HG02763 (cell line): ENCODE measurements around the gene DEK.
"Not testable (repeated sequence)": the region's sequence is repeated elsewhere in the genome, so short reads cannot be mapped to it uniquely, and the experiment has no call there.

ENCODE experiments used
- ATAC-seq: cut with Tn5 transposase; IDR thresholded peaks from one replicate; pipeline ENCODE4 v1.9.1; 2021; ENCODE audit warnings: mild to moderate bottlenecking, moderate library complexity; ENCODE audit not compliant: unreplicated experiment

Gene DEK, protein sequence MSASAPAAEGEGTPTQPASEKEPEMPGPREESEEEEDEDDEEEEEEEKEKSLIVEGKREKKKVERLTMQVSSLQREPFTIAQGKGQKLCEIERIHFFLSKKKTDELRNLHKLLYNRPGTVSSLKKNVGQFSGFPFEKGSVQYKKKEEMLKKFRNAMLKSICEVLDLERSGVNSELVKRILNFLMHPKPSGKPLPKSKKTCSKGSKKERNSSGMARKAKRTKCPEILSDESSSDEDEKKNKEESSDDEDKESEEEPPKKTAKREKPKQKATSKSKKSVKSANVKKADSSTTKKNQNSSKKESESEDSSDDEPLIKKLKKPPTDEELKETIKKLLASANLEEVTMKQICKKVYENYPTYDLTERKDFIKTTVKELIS

DNA sequence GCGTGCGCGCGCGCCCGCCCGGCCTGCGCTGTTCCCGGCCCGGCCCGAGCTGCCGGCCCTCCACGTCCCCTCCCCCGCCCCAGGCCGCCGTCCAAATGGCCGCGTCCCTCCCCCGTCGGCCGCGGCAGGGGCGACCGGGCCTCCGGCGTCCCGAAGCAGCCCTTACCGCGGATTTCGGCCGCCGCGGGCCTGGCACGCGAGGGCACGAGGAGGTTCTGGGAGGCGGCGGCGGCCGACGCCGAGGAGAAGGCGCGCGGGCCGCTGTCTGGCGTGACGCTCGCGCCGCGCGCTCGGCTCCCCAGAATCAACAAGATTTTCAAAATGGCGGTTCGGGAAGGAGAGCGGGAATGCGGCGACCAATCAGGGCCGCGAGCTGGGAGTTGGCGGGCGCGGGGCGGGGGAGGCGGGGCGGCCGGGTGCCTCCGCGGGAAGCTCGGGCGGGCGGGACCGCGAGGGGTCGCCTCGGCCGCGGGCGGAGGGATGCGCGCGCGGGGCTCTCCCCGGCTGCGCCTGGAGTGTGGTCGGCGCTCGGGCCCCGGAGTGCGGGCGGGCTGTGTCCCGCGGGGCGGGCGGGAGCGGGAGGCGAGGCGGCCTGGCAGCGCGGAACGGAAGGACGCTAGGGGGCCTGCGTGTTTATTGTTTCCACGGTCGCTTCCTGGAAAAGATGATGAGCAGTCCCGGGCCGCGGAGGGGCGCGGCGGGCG lies at the start of gene DEK:
TSS of gene DEK (minus strand) at position 312 of the 704 bp plus-strand sequence. CDS start 543 bp downstream, outside the sequence.
- peak; percentile 35 for ATAC-seq

DNA sequence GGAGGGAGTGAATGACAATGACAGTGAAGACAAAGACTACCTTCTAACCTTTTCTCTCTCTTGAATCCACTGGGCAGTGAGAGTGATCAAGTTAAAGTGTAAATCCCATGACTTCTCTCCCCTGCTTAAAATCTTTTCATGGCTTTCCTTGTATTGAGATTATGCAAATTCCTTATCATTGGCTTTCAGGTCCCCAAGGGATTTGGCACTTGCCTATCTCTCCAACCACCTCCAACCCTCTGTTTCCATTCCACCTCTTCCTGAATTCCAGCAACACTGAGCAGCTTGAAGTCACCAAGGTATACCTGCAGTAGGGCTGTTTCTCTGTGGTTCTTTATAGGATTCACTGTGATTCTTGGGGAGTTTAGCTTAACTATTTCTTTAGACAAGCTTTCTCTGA lies 48.0 kb upstream of the DEK start:
- ATAC-seq: no peak

DNA sequence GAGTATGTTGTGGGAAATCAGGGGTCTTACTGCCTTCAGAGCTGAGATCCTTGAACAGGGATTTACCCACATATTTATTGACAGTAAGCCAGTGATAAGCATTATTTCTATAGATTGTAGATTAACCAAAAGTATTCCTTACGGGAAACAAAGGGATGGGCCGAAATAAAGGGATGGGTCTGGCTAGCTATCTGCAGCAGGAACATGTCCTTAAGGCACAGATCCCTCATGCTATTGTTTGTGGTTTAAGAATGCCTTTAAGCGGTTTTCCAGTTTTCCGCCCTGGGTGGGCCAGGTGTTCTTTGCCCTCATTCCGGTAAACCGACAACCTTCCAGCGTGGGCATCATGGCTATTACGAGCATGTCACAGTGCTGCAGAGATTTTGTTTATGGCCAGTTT lies 45.7 kb upstream of the DEK start:
- not testable (repeated sequence) for ATAC-seq

DNA sequence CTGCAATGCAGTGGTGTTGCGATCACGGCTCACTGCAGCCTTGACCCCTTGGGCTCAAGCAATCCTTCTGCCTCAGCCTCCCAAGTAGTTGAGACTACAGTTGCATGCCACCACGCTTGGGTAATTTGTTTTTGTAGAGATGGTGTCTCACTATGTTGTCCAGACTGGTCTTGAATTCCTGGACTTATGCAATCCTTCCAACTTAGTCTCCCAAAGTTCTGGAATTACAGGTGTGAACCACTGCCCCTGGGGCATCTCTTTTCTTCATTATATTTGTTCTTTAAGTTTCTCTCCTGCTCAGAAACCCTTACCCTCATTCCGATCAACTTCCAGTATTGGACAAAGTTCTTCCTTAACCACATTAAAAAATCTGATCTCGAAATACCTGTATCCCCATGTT lies 44.7 kb upstream of the DEK start:
- no peak for ATAC-seq

DNA sequence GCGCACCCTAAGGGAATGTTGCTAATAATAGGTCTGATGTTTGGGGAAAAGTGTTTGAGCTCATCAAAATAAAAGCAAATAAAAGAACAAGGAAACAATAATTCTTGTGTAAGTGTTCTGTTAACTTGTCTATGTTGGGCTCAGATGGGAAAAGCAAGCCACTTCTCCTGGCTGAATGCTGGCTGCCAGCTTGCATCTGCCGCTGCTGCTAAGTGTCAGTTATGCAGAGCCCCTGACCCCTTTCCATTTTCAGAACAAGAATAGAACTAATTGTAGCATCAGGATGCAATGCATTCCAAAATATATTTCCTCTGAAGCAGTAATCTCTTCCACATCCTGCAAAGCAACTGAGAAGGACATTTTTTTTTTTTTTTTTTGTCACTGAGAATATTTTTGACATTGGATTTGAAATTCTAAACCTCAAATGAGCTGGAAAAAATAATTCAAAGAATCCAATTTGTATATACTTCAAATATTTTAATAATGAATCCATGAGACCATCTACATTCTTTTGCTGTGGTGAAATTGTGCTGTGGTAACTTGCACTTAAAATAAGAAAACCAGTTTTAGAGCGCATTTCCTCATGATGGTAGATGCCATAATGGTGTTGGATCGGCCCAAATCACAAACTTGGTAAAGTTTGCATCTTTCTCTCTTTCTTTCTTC lies 43.9 kb upstream of the DEK start:
- no peak for ATAC-seq

DNA sequence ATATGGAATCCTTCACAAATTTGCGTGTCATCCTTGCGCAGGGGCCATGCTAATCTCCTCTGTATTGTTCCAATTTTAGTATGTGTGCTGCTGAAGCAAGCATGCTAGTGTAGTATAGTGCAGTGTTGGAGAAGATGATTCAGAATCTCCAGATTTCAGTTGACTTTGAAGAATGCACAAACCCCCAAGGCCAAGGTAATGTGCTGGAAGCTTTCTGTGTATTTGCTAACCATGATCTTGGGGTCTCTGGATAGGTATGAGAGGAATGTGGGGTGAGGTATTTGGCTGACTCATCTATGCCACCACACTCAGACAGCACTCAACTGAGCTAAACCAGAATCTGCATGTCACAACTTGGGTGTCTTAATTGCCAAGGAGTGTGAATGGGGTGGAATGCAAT lies 42.6 kb upstream of the DEK start:
- ATAC-seq: no peak

DNA sequence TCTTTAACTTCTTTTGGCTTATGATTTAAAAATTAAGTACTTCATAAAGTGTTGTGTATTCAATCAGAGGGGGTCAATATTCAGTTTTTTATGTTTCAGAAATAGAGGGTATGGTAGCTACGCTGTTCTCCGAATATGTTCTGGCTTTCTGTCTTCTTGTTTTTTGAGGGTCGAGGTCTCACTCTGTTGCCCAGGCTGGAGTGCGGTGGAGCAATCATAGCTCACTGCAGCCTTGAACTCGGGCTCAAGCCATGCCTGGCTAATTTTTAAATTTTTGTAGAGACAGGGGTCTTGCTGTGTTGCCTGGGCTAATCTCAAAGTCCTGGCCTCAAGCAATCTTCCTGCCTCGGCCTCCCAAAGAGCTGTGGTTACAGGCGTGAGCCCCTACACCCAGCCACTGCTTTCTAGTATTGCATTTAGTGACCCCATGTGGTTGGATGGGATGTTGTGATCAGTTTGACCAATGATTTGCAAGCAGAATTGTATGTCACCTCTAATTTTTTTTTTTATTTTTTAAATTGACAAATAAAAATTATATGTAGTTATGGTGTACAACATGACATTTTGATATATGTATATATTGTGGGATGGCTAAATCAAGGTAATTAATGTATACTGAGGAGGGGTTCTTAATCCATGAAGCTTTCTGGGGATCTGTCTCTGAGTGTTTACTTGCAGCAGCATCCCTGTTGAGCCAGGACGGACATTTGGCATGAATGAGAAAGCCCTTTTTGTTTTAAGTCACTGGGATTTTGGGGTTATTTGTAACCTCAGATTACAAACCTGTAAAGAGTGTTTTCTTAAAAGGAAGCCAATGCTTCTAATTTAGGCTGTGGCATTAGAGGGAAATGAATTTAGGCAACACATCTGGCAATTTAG lies 38.5 kb upstream of the DEK start:
- ATAC-seq: no peak

DNA sequence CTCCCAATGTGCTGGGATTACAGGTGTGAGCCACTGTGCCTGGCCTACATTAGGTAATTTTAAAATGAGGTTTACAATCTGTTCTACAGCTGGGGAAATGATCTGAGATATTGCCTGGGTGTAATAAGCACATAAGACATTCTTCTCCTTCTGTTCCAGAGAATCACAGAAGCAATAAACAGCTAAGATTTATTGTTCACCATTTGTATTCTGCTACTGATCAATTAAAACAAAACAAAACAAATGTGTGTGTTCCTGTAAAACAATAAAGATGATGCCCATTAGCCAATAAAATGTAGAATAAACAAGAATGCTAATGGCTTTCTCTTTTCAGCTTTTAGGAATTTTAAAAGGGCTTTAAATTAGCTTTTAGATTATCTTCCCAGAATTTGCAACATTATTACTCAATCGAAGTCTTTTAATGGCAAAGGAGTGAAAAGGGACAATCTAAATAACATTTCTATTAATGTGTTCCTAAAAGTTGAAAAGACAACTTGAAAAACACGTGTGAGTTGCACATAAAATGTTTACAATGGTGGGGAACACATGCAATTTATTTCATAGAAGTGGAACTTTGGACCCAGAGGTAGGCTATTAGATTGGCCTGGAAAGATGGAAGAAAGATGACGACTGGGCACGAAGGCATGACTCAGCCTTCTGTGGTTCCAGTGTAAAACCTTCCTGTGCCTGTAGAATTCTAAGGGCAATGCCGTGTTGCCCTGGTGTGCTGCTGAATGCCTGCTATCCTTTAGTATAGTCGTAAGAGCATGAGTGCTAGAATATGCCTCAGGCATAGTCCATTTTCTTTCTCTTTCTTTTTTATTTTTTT lies 29.0 kb upstream of the DEK start:
- ATAC-seq: no peak

DNA sequence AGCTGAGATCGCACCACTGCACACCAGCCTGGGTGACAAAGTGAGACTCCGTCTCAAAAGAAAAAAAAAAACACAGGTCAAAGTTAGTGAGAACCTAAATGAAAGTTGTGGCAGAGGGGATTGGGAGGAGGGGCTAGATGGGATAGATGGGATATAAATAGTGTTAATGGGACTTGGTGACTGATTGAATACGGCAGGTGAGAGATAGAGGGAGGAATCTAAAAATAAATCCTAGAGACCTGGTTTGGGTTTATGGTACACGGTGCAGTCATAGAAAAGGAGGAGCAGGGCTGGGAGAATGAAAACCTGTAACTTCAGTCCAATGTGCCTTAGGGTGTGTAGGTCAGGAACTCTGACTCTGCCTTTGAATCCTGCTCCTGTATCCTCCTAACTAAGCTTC lies 25.0 kb upstream of the DEK start:
- ATAC-seq: no peak

DNA sequence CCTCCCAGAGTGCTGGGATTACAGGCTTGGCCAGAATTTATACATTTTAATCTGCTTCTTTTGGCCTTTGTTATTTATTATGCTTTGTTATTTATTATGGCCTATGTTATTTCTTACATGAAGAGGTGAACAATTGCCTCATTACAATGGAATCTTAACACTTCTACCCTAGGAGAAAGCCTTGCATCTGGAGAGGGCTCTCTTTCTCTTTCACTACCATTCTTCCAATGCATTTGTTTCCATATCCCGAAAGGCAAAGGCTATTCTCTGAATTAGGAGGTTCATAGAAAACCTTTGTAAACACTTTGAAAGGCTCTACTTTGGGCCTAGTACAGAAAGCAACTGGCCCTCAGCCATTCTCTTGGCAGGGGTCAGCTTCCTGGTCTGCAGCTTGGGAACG lies 19.9 kb upstream of the DEK start:
- ATAC-seq: no peak

DNA sequence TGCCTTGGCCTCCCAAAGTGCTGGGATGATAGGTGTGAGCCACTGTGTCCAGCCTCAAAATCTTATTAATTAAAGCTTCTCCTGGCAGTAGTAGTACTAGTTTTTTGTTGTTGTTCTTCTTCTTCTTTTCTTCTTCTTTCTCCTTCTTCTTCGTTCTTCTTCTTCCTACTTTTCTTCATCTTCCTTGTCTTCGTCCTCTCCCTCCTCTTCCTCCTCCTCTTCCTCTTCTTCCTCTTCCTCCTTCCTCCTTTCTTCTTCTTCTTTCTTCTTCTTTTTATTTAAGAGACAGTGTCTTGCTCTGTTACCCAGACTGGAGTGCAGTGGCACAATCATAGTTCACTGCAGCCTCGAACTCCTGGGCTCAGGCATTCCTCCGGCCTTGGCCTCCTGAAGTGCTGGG lies 17.2 kb upstream of the DEK start:
- no peak for ATAC-seq

DNA sequence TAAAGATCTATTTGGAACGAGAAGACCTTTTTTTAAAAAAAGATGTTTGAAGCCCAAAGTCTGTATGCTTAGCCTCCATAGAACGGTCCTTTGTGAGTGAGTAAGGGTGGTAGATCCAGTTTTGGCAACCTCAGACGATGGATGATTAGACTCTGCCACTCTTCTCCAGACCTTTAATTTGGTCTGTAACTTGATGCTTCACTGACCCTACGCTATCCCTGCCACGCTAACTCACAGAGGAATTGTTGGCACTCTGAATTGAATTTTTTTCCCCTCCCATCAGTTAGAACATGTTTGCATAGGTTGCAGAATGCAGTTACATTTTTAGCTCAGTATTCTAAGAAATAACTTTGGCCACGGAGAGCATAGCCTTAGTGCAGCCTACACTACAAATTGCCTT lies 15.8 kb upstream of the DEK start:
- no peak for ATAC-seq

DNA sequence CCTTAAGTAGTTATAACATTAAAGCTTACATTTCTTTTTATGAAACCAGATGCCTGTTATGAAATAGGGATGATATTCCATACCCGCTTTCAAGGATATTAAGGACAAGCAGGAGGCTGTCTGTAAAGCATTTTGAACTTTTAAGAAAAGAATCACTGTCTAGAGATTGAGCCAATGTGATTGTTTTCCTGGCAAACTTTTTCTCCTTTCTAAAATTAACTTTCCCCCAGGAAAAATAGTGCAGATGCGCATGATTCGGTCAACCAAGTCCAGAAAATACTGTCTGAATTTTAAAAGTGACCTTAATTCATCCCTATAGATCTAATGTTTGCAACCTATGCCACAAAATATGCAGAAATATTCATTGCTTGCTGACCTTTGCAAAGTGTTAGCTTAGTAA lies 15.1 kb upstream of the DEK start:
- no peak for ATAC-seq

DNA sequence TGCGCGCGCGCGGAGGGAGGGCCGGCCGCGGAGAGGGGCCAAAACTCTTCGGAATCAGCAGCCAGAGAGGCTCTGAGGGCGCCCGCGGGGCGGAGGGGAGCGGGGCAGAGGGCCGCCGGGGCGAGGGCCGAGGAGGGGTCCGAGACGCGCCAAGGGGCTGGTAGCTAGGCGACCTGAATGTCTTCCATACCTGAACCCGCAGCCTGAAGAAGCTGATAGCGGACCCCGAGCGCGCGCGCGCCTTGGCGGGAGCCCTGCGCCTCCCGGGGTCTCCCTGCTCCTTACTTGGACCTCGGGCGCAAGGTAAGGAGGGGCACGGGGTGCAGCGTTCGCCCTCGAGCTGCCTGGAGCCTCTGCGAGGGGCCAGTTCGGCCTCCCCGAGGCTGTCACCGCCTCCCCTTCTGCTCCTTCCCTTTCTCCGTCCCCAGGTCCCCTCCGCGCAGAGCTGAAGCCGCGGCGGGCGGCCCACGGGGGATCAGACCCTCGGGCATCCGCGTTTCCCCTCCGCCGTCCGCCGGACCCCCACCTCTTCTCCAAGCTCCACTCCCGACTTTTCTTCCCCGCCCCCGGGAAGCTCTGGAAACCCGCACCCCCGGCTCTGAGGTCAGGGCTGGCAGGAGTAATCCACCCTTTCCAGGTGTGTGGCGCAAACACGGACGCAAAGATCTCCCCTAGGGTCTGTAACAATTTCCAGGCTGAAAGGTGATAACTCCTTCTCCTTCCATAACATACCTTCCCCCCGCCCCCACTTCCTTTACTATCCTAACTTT lies 13.1 kb upstream of the DEK start:
- no peak for ATAC-seq

DNA sequence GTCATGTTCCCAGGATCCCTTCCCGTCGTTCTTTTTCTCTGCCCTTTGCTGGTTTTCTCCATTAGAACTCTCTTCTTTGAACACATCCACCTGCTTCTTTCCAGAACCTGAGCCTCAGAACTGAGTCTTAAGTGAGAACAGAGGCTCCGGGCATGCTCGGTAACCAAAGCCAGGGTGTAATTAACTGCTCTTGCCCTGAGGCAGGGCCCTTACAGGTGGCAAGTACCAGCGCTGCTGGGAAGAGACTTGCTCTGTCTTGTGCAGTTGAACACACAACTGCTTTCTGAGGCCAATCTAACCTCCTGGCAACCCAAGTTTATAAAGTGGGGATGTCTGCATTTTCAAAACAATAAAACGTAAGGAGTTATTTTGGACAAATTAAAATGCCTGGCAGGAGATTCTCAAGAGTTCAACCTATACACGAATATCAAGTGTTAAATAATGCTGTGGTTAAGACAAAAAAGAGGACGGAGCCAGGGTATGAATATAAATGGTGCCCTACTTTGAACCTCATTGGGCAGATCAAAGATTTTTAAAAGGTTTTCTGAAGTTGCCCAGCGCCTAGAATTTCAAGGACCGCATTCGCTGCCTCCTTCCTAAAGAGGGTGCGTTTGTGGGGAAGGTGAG lies 12.4 kb upstream of the DEK start:
- ATAC-seq: no peak

DNA sequence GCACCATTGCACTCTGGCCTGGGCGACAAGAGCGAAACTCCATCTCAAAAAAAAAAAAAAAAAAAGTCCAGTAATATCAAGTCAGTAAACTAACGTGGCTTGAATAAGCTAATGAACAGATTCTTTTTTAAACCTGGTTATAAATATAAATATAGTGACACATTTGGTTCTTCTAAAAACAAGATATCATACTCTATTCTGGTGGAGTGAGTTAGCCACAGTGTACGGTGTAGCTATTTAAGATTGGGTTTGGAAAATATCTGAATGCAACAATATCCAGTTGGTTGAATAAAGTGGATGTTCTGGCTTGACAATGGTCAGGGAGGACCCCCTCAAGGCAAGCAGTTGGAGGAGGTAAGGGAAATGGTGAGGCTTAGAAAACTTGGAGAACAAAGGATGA lies 5.9 kb upstream of the DEK start:
- ATAC-seq: no peak

DNA sequence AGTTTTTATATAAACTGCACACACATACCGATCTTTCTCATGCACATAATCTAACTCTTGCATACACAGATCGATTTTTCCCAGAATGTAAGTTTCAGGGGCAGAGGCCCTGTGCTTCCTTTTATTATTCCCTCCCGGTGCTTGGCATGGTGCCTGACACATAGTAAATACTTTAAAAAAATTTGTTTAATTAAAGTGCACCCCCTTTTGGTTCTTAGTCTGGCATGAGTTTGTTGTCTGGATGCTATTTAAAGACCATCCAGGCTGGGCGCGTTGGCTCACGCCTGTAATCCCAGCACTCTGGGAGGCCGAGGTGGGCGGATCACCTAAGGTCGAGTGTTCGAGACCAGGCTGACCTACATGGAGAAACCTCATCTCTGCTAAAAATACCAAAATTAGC lies 5.4 kb upstream of the DEK start:
- ATAC-seq: no peak

DNA sequence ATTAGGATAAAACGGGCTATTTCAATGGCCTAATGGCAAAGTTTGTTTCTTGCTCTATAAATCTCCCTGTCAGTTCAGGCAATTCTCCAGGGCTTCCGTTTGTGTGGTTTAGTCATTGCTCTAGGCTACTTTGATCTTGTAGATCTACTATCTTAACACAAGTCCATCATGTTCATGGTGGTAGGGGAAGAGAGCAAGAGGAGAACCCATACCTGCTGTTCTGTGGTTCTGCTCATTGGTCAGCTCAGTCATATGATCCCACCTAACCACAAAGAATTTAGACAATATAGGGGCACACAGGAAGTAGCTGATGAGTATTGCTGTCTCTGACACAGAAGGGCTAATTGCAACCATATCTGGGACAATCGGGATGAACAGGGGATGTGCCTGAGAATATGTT lies 4.9 kb upstream of the DEK start:
- peak; percentile 38 for ATAC-seq

DNA sequence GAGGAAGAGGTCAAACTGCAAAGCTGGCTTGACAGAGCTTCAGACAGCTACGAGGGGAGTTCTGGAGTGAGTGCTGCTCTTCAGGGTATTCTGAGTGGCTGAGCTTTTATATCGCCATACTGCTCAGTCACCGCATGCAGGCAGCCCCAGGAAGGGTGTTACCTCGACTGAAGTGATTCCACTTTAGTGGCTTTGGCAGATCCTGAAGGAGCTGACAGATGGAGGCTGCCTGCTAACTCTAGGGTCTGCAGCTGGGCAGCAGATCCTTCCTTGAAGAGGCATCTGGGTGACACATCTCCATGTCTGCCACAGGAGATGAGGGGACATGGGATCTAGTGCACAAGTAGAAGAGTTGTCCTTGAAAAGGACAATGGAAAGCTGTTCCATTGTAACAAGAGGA lies 3.7 kb upstream of the DEK start:
- no peak for ATAC-seq
